Measurements from ENCODE around the gene DBP. TPM values are rescaled to one million over a fixed set of nuclear protein-coding genes. Genes with fewer than 3 reads are reported as not detected.
A peak's percentile ranks its signal among the peaks of the same experiment; 100 is the strongest.

DBP gene
- total RNA-seq, 3 donors from 2014 or later (not counting 1 experiment from before 2014, with no cell fraction given): 16.4 to 31.2 (median 24.3) TPM

- intact Hi-C loops (cut with micrococcal nuclease): no loop called here
- no peaks in the 10 kb centered on the region for H3K27me3 ChIP-seq (ENCODE audit: control insufficient read depth, insufficient read depth, low read length)
- no peak for DNase-seq
- H3K27me3 Mint-ChIP-seq (ENCODE audit: low read depth in 2 of 2): no peaks in the 10 kb centered on the region
- no peak overlapping the region for H3K4me3 ChIP-seq (ENCODE audit: low read length)
- H3K4me3 Mint-ChIP-seq: no peak overlapping the region
- H3K36me3 Mint-ChIP-seq: no peaks in the 10 kb centered on the region
- no peaks in the 10 kb centered on the region for H3K9me3 ChIP-seq (ENCODE audit: control insufficient read depth, insufficient read depth, low read length)
- peaks cover 1% of the 10 kb centered on the region for H3K4me1 ChIP-seq (ENCODE audit: control insufficient read depth, insufficient read depth, low read length)
- peak overlapping the region in 1 of 2 donors; percentile 81 for H3K27ac Mint-ChIP-seq
- H3K4me1 Mint-ChIP-seq: peaks cover under 1 to 9% of the 10 kb centered on the region in 2 donors
- H3K27ac ChIP-seq (ENCODE audit: low read length): no peak overlapping the region
- no peak for TF ChIP-seq CTCF (IDR thresholded peaks at IDR 0.05)
- WGBS (ENCODE audit: insufficient coverage): 97% methylated on average over 26 of the region's 26 CpGs
- H3K36me3 ChIP-seq (ENCODE audit: control insufficient read depth, insufficient read depth, low read length): no peaks in the 10 kb centered on the region
- ATAC-seq: no peak
- peaks cover 5 to 9% of the 10 kb centered on the region in 2 donors for H3K9me3 Mint-ChIP-seq
These were observed 32.9 kb upstream of the DBP start for GRCh38 chr19:48669903-48670668.

- peaks cover 0 to 6% of the 10 kb centered on the region in 2 donors for H3K4me1 Mint-ChIP-seq
- ATAC-seq (no peak), DNase-seq (no peak)
- H3K27ac ChIP-seq (ENCODE audit: low read length): no peak overlapping the region
- H3K27ac Mint-ChIP-seq: peak overlapping the region in 1 of 2 donors; percentile 37
- no peak overlapping the region for H3K4me3 ChIP-seq (ENCODE audit: low read length)
- no peaks in the 10 kb centered on the region for H3K9me3 ChIP-seq (ENCODE audit: control insufficient read depth, insufficient read depth, low read length)
- no peaks in the 10 kb centered on the region for H3K36me3 ChIP-seq (ENCODE audit: control insufficient read depth, insufficient read depth, low read length)
- H3K27me3 Mint-ChIP-seq (ENCODE audit: low read depth in 2 of 2): no peaks in the 10 kb centered on the region
- intact Hi-C loops (cut with micrococcal nuclease): no loop called here
- no peaks in the 10 kb centered on the region for H3K4me1 ChIP-seq (ENCODE audit: control insufficient read depth, insufficient read depth, low read length)
- no peak overlapping the region for H3K4me3 Mint-ChIP-seq
- 95% methylated on average over 2 of the region's 2 CpGs for WGBS (ENCODE audit: insufficient coverage)
- no peaks in the 10 kb centered on the region for H3K36me3 Mint-ChIP-seq
- H3K27me3 ChIP-seq (ENCODE audit: control insufficient read depth, insufficient read depth, low read length): no peaks in the 10 kb centered on the region
- no peak for TF ChIP-seq CTCF (IDR thresholded peaks at IDR 0.05)
- peaks cover 5 to 9% of the 10 kb centered on the region in 2 donors for H3K9me3 Mint-ChIP-seq
These were observed 31.6 kb upstream of the DBP start for GRCh38 chr19:48668761-48669160.

- H3K9me3 Mint-ChIP-seq: peaks cover 5 to 9% of the 10 kb centered on the region in 2 donors
- DNase-seq (no peak), ATAC-seq (no peak)
- no peak overlapping the region for H3K4me3 Mint-ChIP-seq
- intact Hi-C loops (cut with micrococcal nuclease): no loop called here
- H3K27me3 Mint-ChIP-seq (ENCODE audit: low read depth in 2 of 2): no peaks in the 10 kb centered on the region
- Histone ChIP-seq H3K4me3 (ENCODE audit: low read length) (no peak overlapping the region), H3K9me3 (ENCODE audit: control insufficient read depth, insufficient read depth, low read length) (no peaks in the 10 kb centered on the region), H3K27me3 (ENCODE audit: control insufficient read depth, insufficient read depth, low read length) (no peaks in the 10 kb centered on the region), H3K4me1 (ENCODE audit: control insufficient read depth, insufficient read depth, low read length) (no peaks in the 10 kb centered on the region), H3K36me3 (ENCODE audit: control insufficient read depth, insufficient read depth, low read length) (no peaks in the 10 kb centered on the region), H3K27ac (ENCODE audit: low read length) (no peak overlapping the region)
- H3K27ac Mint-ChIP-seq: peak overlapping the region in 1 of 2 donors; percentile 37
- no peak for TF ChIP-seq CTCF (IDR thresholded peaks at IDR 0.05)
- no peaks in the 10 kb centered on the region for H3K36me3 Mint-ChIP-seq
- peaks cover 0 to 6% of the 10 kb centered on the region in 2 donors for H3K4me1 Mint-ChIP-seq
- WGBS (ENCODE audit: insufficient coverage): 92% methylated on average over 3 of the region's 3 CpGs
These were observed 31.2 kb upstream of the DBP start for GRCh38 chr19:48668332-48668731.

All from natural killer cell (primary cell).